K562 (cell line): ENCODE results near the gene CLSTN2.

Experiments
- CEBPB ChIP-seq: fragments of 450-650 bp; IDR thresholded peaks from 2 replicates; pipeline ENCODE4 v1.6.1; 2016; ENCODE audit warnings: missing genetic modification characterization, missing compliant biosample characterization
- CHD7 ChIP-seq: fragments of 200-600 bp; sonication (generic); IDR thresholded peaks from one replicate; pipeline ENCODE4 v1.6.1; 2012; ENCODE audit warnings: mild to moderate bottlenecking, low read depth, low read length, inconsistent platforms
- EP300 ChIP-seq: IDR thresholded peaks from 2 replicates; pipeline ENCODE4 v1.6.1; 2012; ENCODE audit warnings: low read length, improper control_type of control experiment
- EP400 ChIP-seq: fragments of 450-650 bp; IDR thresholded peaks from 2 replicates; pipeline ENCODE4 v1.6.1; 2017; ENCODE audit warnings: antibody characterized with exemption, mild to moderate bottlenecking, moderate library complexity
- EZH2 ChIP-seq: IDR thresholded peaks from 2 replicates; pipeline ENCODE4 v1.6.1; 2012; ENCODE audit warnings: low read depth, mild to moderate bottlenecking, inconsistent platforms, low read length, borderline replicate concordance
- NRF1 ChIP-seq, 2 experiments: fragments of 450-650 bp; IDR thresholded peaks in 1 of 2; conservative IDR thresholded peaks in 1 of 2; 2 replicates each; pipeline ENCODE4 v1.6.1; 2014; ENCODE audit warnings: mild to moderate bottlenecking in 2 of 2
- SRF ChIP-seq, 2 experiments: fragments of 250-450, 450-650 bp in 1 of 2; sonication (Bioruptor Pico) in 1 of 2; sonication (generic) in 1 of 2; formaldehyde crosslinking; IDR thresholded peaks; 2 replicates each; pipeline versions ENCODE4 v1.5.0 to v1.5.1; 2020 to 2022; ENCODE audit warnings: mild to moderate bottlenecking in 1 of 2, missing genetic modification reagents in 1 of 2
- STAT5B ChIP-seq: fragments of 250-450 bp; sonication (Bioruptor Pico); IDR thresholded peaks from 2 replicates; pipeline ENCODE4 v1.8.0; 2021; ENCODE audit warnings: mild to moderate bottlenecking, inconsistent platforms
- ZNF23 ChIP-seq: fragments of 250-450 bp; sonication (Bioruptor Pico); IDR thresholded peaks from 2 replicates; pipeline ENCODE4 v1.4.0; 2020; ENCODE audit warnings: mild to moderate bottlenecking
- ZNF253 ChIP-seq: fragments of 250-450 bp; sonication (Bioruptor Pico); conservative IDR thresholded peaks from 2 replicates; pipeline ENCODE4 v1.6.1; 2021; ENCODE audit warnings: mild to moderate bottlenecking
- TF ChIP-seq, protein P1 (sequence below): sonication (generic); formaldehyde crosslinking; IDR thresholded peaks from 2 replicates; pipeline ENCODE4 v1.8.0; 2023; ENCODE audit warnings: mild to moderate bottlenecking, missing genetic modification reagents
- TF ChIP-seq, protein P2 (sequence below), 3 experiments: IDR thresholded peaks in 2 of 3; conservative IDR thresholded peaks in 1 of 3; 2 replicates each; pipeline ENCODE4 v1.5.1; 2011 to 2012; ENCODE audit warnings: low read length in 3 of 3, mild to moderate bottlenecking in 3 of 3, control low read depth in 2 of 3, improper control_type of control experiment in 1 of 3, inconsistent platforms in 1 of 3, low read depth in 1 of 3, mixed read lengths in 1 of 3, moderate library complexity in 1 of 3; ENCODE audit not compliant: insufficient read depth in 2 of 3

DNA sequence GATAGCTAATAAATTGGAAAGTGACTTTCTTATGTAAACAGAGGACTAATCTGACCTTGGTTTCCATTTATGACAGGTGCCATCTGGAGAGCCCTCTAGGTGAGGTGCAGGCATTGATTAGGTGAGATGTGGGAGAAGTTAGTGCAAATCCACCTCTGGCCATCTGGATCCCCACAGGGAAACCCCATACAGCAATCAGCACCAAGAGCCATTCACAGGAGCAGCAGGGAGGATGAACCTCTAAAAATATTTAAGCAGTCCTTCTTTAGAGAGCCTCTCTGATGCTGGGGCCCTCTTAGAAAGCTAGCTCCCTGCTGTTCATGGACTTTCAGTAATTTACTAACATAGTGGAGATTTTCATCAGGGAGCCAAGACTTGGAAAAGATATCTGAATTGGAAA lies 69.3 kb downstream of the CLSTN2 start:
- TF ChIP-seq ZNF23 (CRISPR knock-in tag) (no peak), SRF (CRISPR knock-in tag; IDR thresholded peaks at IDR 0.05) (no peak), EP300 (no peak), CEBPB (no peak), ZNF253 (CRISPR knock-in tag) (no peak), EP400 (no peak), STAT5B (no peak), EZH2 (no peak), NRF1 (conservative IDR thresholded peaks at IDR 0.05 in 1 of 2, IDR thresholded peaks at IDR 0.05 in 1 of 2) (no peak), CHD7 (no peak)
- TF ChIP-seq, protein P1, sequence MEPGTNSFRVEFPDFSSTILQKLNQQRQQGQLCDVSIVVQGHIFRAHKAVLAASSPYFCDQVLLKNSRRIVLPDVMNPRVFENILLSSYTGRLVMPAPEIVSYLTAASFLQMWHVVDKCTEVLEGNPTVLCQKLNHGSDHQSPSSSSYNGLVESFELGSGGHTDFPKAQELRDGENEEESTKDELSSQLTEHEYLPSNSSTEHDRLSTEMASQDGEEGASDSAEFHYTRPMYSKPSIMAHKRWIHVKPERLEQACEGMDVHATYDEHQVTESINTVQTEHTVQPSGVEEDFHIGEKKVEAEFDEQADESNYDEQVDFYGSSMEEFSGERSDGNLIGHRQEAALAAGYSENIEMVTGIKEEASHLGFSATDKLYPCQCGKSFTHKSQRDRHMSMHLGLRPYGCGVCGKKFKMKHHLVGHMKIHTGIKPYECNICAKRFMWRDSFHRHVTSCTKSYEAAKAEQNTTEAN (CRISPR knock-in tag), result no peak
- TF ChIP-seq, protein P2, sequence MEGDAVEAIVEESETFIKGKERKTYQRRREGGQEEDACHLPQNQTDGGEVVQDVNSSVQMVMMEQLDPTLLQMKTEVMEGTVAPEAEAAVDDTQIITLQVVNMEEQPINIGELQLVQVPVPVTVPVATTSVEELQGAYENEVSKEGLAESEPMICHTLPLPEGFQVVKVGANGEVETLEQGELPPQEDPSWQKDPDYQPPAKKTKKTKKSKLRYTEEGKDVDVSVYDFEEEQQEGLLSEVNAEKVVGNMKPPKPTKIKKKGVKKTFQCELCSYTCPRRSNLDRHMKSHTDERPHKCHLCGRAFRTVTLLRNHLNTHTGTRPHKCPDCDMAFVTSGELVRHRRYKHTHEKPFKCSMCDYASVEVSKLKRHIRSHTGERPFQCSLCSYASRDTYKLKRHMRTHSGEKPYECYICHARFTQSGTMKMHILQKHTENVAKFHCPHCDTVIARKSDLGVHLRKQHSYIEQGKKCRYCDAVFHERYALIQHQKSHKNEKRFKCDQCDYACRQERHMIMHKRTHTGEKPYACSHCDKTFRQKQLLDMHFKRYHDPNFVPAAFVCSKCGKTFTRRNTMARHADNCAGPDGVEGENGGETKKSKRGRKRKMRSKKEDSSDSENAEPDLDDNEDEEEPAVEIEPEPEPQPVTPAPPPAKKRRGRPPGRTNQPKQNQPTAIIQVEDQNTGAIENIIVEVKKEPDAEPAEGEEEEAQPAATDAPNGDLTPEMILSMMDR (IDR thresholded peaks at IDR 0.05 in 2 of 3, conservative IDR thresholded peaks at IDR 0.05 in 1 of 3; ENCODE audit: insufficient read depth in 2 of 3, low read depth in 1 of 3, low read length in 3 of 3), result no peak
